Mesenchymal stem cell (in vitro differentiated cells and primary cell): ENCODE results near the gene ANKDD1B.
"Not testable (repeated sequence)": the region's sequence is repeated elsewhere in the genome, so short reads cannot be mapped to it uniquely, and the experiment has no call there.

Source experiments
- DNase-seq: peaks from one replicate; pipeline ENCODE4 v3.0.0-alpha.2; 2013
- H2AFZ ChIP-seq: one replicate; pipeline ENCODE4 v1.6.1; 2013; ENCODE audit warnings: low read depth, mild to moderate bottlenecking, control low read depth, inconsistent platforms, low read length, moderate library complexity
- H2AK5ac ChIP-seq: 2 replicates; pipeline ENCODE4 v1.6.1; 2013; ENCODE audit warnings: low read length, moderate library complexity, mild to moderate bottlenecking, inconsistent platforms; ENCODE audit not compliant: severe bottlenecking
- H2BK120ac ChIP-seq: one replicate; pipeline ENCODE4 v1.6.1; 2013; ENCODE audit warnings: low read depth, mild to moderate bottlenecking, inconsistent platforms, low read length, moderate library complexity
- H2BK12ac ChIP-seq, 2 experiments: one replicate each; pipeline ENCODE4 v1.6.1; 2013; ENCODE audit warnings: inconsistent platforms in 2 of 2, low read length in 2 of 2, mild to moderate bottlenecking in 2 of 2, moderate library complexity in 2 of 2, control low read depth in 1 of 2
- H2BK15ac ChIP-seq: one replicate; pipeline ENCODE4 v1.6.1; 2013; ENCODE audit warnings: mild to moderate bottlenecking, low read depth, inconsistent platforms; ENCODE audit not compliant: poor library complexity, severe bottlenecking
- H2BK5ac ChIP-seq: 2 replicates; pipeline ENCODE4 v1.6.1; 2013; ENCODE audit warnings: low read depth, mild to moderate bottlenecking, low read length, control low read depth, inconsistent platforms; ENCODE audit not compliant: poor library complexity, severe bottlenecking
- H3K14ac ChIP-seq, 2 experiments: one replicate each; pipeline ENCODE4 v1.6.1; 2013; ENCODE audit warnings: inconsistent platforms in 2 of 2, low read length in 2 of 2, control low read depth in 1 of 2, mild to moderate bottlenecking in 1 of 2, moderate library complexity in 1 of 2
- H3K18ac ChIP-seq, 2 experiments: one replicate each; pipeline ENCODE4 v1.6.1; 2013; ENCODE audit warnings: inconsistent platforms in 2 of 2, low read length in 2 of 2, control low read depth in 1 of 2, low read depth in 1 of 2, mild to moderate bottlenecking in 1 of 2
- H3K23ac ChIP-seq, 2 experiments: one replicate each; pipeline ENCODE4 v1.6.1; 2013; ENCODE audit warnings: inconsistent platforms in 2 of 2, low read length in 2 of 2, mild to moderate bottlenecking in 2 of 2, moderate library complexity in 2 of 2, control low read depth in 1 of 2
- H3K27ac ChIP-seq: 2 replicates; pipeline ENCODE4 v1.5.1; 2013; ENCODE audit warnings: mild to moderate bottlenecking, moderate library complexity, low read length, control low read depth, inconsistent platforms; ENCODE audit not compliant: poor library complexity, severe bottlenecking
- H3K27me3 ChIP-seq, 2 experiments: 2 replicates each; pipeline versions ENCODE4 v1.6.1 to v1.7.0; 2013; ENCODE audit warnings: low read length in 2 of 2, mild to moderate bottlenecking in 2 of 2, moderate library complexity in 2 of 2, control low read depth in 1 of 2, inconsistent platforms in 1 of 2; ENCODE audit not compliant: control insufficient read depth in 1 of 2, insufficient read depth in 1 of 2
- H3K36me3 ChIP-seq, 2 experiments: 2 replicates each; pipeline versions ENCODE4 v1.6.1 to v1.7.0; 2013; ENCODE audit warnings: low read length in 2 of 2, control low read depth in 1 of 2, inconsistent platforms in 1 of 2, low read depth in 1 of 2, mild to moderate bottlenecking in 1 of 2; ENCODE audit not compliant: insufficient read depth in 2 of 2, control insufficient read depth in 1 of 2
- H3K4ac ChIP-seq, 2 experiments: one replicate each; pipeline ENCODE4 v1.6.1; 2013; ENCODE audit warnings: inconsistent platforms in 2 of 2, low read length in 2 of 2, mild to moderate bottlenecking in 2 of 2, moderate library complexity in 2 of 2, control low read depth in 1 of 2, low read depth in 1 of 2
- H3K4me1 ChIP-seq: 2 replicates; pipeline ENCODE4 v1.6.1; 2013; ENCODE audit warnings: low read depth, low read length, control low read depth; ENCODE audit not compliant: control insufficient read depth, insufficient read depth
- H3K4me2 ChIP-seq: 2 replicates; pipeline ENCODE4 v1.6.1; 2013; ENCODE audit warnings: low read length, mild to moderate bottlenecking, inconsistent platforms; ENCODE audit not compliant: poor library complexity, severe bottlenecking
- H3K4me3 ChIP-seq, 2 experiments: 2 replicates each; pipeline versions ENCODE4 v1.5.1 to v1.7.0; 2013; ENCODE audit warnings: low read length in 2 of 2, mild to moderate bottlenecking in 2 of 2, control low read depth in 1 of 2, low read depth in 1 of 2; ENCODE audit not compliant: insufficient read depth in 1 of 2
- H3K79me1 ChIP-seq: replicated peaks from 2 replicates; pipeline ENCODE4 v1.6.1; 2013; ENCODE audit warnings: mild to moderate bottlenecking, control low read depth, low read length, inconsistent platforms; ENCODE audit not compliant: poor library complexity, severe bottlenecking
- H3K9ac ChIP-seq: 2 replicates; pipeline ENCODE4 v1.7.0; 2013; ENCODE audit warnings: mild to moderate bottlenecking, low read length, moderate library complexity
- H3K9me3 ChIP-seq: 2 replicates; pipeline ENCODE4 v1.7.0; 2013; ENCODE audit warnings: mild to moderate bottlenecking, low read length; ENCODE audit not compliant: control insufficient read depth
- H4K8ac ChIP-seq: one replicate; pipeline ENCODE4 v1.6.1; 2013; ENCODE audit warnings: inconsistent platforms, mild to moderate bottlenecking, low read length, moderate library complexity
- H4K91ac ChIP-seq: one replicate; pipeline ENCODE4 v1.6.1; 2013; ENCODE audit warnings: mild to moderate bottlenecking, low read length, inconsistent platforms
- WGBS: methylation state at CpG from one replicate; pipeline ENCODE4 v1.1.7; 2013; ENCODE audit warnings: mixed read lengths; 5-methylcytosine and 5-hydroxymethylcytosine counted together

Gene ANKDD1B

DNA sequence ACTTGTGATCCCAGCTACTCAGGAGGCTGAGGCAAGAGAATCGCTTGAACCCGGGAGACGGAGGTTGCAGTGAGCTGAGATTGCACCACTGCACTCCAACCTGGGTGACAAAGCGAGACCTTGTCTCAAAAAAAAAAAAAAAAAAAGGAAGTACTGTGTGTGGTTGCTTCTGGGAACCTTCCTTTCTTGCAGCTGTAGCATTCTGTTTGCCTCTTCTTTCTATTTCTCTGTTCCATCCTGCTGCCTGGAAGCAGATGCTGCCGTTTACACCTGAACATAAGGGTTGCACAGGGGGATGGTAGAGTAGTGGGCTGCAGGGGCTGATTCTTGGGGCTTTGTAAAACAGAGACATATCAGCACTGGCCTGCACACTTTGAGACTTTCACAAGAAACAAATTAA is 3.9 kb upstream of the ANKDD1B start:
- H3K27ac ChIP-seq, H3K27me3 ChIP-seq, H2BK15ac ChIP-seq, H3K4ac ChIP-seq, H3K14ac ChIP-seq, H3K9me3 ChIP-seq, H3K18ac ChIP-seq, H3K4me1 ChIP-seq, DNase-seq, H4K91ac ChIP-seq, H3K4me2 ChIP-seq, H2BK120ac ChIP-seq, H4K8ac ChIP-seq, H3K4me3 ChIP-seq, H3K23ac ChIP-seq, H2AK5ac ChIP-seq, H2BK12ac ChIP-seq, H2AFZ ChIP-seq, H3K79me1 ChIP-seq, H2BK5ac ChIP-seq, H3K9ac ChIP-seq: not testable (repeated sequence)
- peaks cover 0 to 18% of the 10 kb centered on the region in 2 experiments for H3K36me3 ChIP-seq
- 98% methylated on average over 4 of the region's 5 CpGs for WGBS

DNA sequence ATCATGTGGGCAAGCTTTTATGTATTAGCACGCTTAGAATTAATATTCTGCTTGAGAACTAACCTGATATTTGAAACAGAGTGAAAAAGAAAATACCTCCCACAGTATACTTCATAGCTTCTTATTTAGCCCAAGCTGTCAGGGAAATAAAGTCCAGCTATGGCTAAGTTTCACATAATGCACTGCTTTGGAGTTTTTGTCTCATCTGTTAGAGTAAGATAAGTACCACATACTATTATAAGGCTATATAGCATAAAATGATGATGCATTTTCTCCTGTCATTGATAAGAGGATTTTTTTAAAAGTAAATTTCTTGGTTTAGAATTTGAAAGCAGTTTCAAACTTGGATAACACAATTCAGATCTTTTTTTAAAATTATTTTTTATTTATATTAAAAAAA is 2.4 kb upstream of the ANKDD1B start:
- Histone ChIP-seq H2BK120ac (peak overlapping the region; percentile 19), H3K18ac (no peak overlapping the region), H3K14ac (no peak overlapping the region), H3K4ac (no peak overlapping the region), H3K23ac (no peak overlapping the region), H2BK15ac (no peak overlapping the region), H3K27me3 (no peaks in the 10 kb centered on the region), H2AFZ (no peak overlapping the region), H3K79me1 (peaks cover 8% of the 10 kb centered on the region), H3K4me2 (no peak overlapping the region), H3K36me3 (peaks cover 0 to 5% of the 10 kb centered on the region in 2 experiments), H3K9me3 (no peaks in the 10 kb centered on the region), H3K4me1 (peaks cover 5% of the 10 kb centered on the region), H3K27ac (no peak overlapping the region), H4K8ac (no peak overlapping the region), H3K4me3 (no peak overlapping the region), H3K9ac (no peak overlapping the region), H2AK5ac (no peak overlapping the region), H2BK5ac (no peak overlapping the region), H2BK12ac (no peak overlapping the region), H4K91ac (no peak overlapping the region)
- no peak for DNase-seq
- no CpG with 5 or more reads among the region's 1 CpG for WGBS

DNA sequence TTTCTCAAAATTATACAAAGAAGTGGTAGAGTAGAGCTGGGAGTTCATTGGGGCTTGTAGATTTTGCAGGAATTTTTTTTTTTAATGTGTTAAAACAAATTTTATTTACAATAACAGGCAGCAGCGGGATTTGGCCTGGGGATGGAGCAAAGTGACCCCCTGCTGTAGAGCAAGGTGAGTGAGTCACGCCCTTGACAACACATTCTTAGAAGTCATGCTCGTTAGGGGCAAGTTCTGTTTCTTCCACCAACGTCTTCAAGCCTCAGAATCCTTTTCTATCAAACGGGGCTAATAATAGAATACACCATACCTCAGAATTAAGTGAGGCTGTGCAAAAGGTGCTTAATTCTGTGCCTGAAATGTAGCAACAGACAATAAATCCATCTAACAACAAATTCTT is 1.1 kb upstream of the ANKDD1B start:
- Histone ChIP-seq H2BK15ac (no peak overlapping the region), H2AK5ac (no peak overlapping the region), H3K27me3 (no peaks in the 10 kb centered on the region), H3K14ac (no peak overlapping the region), H4K91ac (no peak overlapping the region), H4K8ac (no peak overlapping the region), H3K18ac (peak overlapping the region in 1 of 2 experiments; percentile 11), H3K4me3 (no peak overlapping the region), H3K9ac (no peak overlapping the region), H3K23ac (no peak overlapping the region), H3K4ac (no peak overlapping the region), H2BK12ac (no peak overlapping the region), H2AFZ (no peak overlapping the region), H2BK120ac (no peak overlapping the region), H3K79me1 (peaks cover 7% of the 10 kb centered on the region), H3K9me3 (no peaks in the 10 kb centered on the region), H2BK5ac (no peak overlapping the region), H3K4me2 (no peak overlapping the region), H3K4me1 (peaks cover 5% of the 10 kb centered on the region), H3K27ac (no peak overlapping the region), H3K36me3 (peaks cover 0 to 4% of the 10 kb centered on the region in 2 experiments)
- no peak for DNase-seq
- WGBS: 54% methylated on average over 3 of the region's 5 CpGs

GRCh38 chr5:75610859-75611310 is 368 bp upstream of the ANKDD1B start:
- not testable (repeated sequence) for H3K79me1 ChIP-seq, H2AFZ ChIP-seq, H3K18ac ChIP-seq, H2BK15ac ChIP-seq, H4K91ac ChIP-seq, H3K4ac ChIP-seq, H3K9me3 ChIP-seq, H2AK5ac ChIP-seq, H2BK120ac ChIP-seq, H3K27me3 ChIP-seq, H2BK12ac ChIP-seq, H3K14ac ChIP-seq, H3K4me1 ChIP-seq, H3K36me3 ChIP-seq
- WGBS: 0% methylated on average over 9 of the region's 11 CpGs
- Histone ChIP-seq H3K9ac (peak overlapping the region; percentile 84), H3K4me2 (peak overlapping the region; percentile 86), H3K27ac (peak overlapping the region; percentile 49), H4K8ac (peak overlapping the region; percentile 98), H3K4me3 (peak overlapping the region; percentile 68 to 83), H2BK5ac (peak overlapping the region; percentile 92), H3K23ac (peak overlapping the region in 1 of 2 experiments; percentile 96)
- peak; percentile 38 for DNase-seq
